ENCODE results near the gene NDE1. TPM values are rescaled to one million over a fixed set of nuclear protein-coding genes. Genes with fewer than 3 reads are reported as not detected.
"Not testable (repeated sequence)": the region's sequence is repeated elsewhere in the genome, so short reads cannot be mapped to it uniquely, and the experiment has no call there.

Gene NDE1
- total RNA-seq, 1 donor from 2014 or later: 55.0 TPM

DNA sequence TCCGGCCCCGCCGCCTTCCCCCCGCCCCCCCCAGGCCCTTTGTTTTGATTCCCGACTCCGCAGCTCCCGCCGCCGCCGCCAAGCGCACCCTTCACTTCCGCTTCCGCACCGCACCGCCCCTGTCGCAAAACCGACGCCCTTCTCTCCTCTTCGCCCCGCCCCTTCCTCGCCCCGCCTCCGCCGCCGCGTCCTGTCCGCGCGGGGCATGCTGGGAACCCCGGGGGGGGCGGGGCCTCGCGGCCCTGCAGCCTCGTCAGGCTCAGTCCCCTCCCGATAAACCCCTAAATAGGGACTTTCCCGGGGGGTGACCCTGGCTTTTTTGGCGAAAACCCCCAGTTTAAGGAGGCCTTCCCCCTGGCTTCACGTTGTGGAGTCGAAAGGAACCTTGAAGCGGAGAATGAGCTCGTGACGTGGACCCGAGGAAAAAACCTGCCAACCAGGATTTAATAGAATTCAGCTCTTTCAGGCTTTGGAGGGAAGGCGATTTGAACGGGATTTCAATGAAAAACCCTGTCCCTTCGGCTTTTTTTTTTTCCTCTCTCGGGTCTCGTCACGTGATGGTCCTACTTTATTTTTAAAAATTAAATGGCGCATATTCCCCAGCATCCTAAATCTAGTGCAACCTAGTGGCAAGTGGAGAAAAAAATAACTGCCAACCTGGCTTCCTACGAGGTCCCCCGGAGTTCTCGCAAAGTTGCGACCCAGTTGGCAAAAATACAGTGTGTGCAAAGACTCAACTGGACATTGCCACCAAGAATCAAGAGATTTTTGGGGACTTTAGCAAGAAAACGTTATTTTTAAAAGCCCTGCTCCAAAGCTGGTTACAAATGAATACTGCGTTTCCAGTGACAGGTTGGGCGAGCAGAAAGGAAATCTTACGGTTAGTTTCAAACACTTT, 6.7 kb upstream of the NDE1 start, which contains the start of gene MARF1:
TSS of gene MARF1 (minus strand) at position 107 of the 898 bp plus-strand sequence. CDS start 3,921 bp downstream, outside the sequence.
- H3K36me3 ChIP-seq: peaks cover 0 to 9% of the 10 kb centered on the region in 2 donors
- TF ChIP-seq POLR2AphosphoS5 (IDR thresholded peaks at IDR 0.05; ENCODE audit: insufficient read depth in 1 of 2, low read depth in 1 of 2) (peak; percentile 84 to 100), CTCF (IDR thresholded peaks at IDR 0.05) (peak in 1 of 3 experiments; percentile 38), POLR2A (IDR thresholded peaks at IDR 0.05) (peak; percentile 54 to 100)
- intact Hi-C loops (cut with DNase I): no loop called here
- no peak for DNase-seq (ENCODE audit: extremely low spot score in 2 of 2)
- peaks cover 30% of the 10 kb centered on the region for H3K4me1 ChIP-seq
- peak within 1 kb of the TSS; percentile 67 to 82 for H3K4me3 ChIP-seq
- H3K9me3 ChIP-seq: no peaks in the 10 kb centered on the region
- H3K27ac ChIP-seq: peak within 1 kb of the TSS; percentile 99
- H3K27me3 ChIP-seq: no peaks in the 10 kb centered on the region

GRCh38 chr16:15643946-15644250, 6.1 kb upstream of the NDE1 start:
- Histone ChIP-seq H3K9me3 (no peaks in the 10 kb centered on the region), H3K4me1 (peaks cover 30% of the 10 kb centered on the region), H3K4me3 (peak overlapping the region; percentile 67 to 82), H3K27ac (peak overlapping the region; percentile 99), H3K27me3 (no peaks in the 10 kb centered on the region), H3K36me3 (peaks cover 0 to 3% of the 10 kb centered on the region in 2 donors)
- intact Hi-C loops (cut with DNase I): no loop called here
- DNase-seq (ENCODE audit: extremely low spot score in 2 of 2): no peak
- TF ChIP-seq POLR2AphosphoS5 (IDR thresholded peaks at IDR 0.05; ENCODE audit: insufficient read depth in 1 of 2, low read depth in 1 of 2) (no peak), POLR2A (IDR thresholded peaks at IDR 0.05) (no peak), CTCF (IDR thresholded peaks at IDR 0.05) (no peak)

GRCh38 chr16:15644267-15644961, 5.6 kb upstream of the NDE1 start:
- TF ChIP-seq POLR2A (IDR thresholded peaks at IDR 0.05) (no peak), CTCF (IDR thresholded peaks at IDR 0.05) (no peak), POLR2AphosphoS5 (IDR thresholded peaks at IDR 0.05; ENCODE audit: insufficient read depth in 1 of 2, low read depth in 1 of 2) (peak in 1 of 2 donors; percentile 69)
- Histone ChIP-seq H3K4me3 (no peak overlapping the region), H3K9me3 (no peaks in the 10 kb centered on the region), H3K36me3 (no peaks in the 10 kb centered on the region), H3K27me3 (no peaks in the 10 kb centered on the region), H3K4me1 (peaks cover 31% of the 10 kb centered on the region), H3K27ac (peak overlapping the region; percentile 99)
- DNase-seq (ENCODE audit: extremely low spot score in 2 of 2): no peak
- intact Hi-C loops (cut with DNase I): no loop called here

DNA sequence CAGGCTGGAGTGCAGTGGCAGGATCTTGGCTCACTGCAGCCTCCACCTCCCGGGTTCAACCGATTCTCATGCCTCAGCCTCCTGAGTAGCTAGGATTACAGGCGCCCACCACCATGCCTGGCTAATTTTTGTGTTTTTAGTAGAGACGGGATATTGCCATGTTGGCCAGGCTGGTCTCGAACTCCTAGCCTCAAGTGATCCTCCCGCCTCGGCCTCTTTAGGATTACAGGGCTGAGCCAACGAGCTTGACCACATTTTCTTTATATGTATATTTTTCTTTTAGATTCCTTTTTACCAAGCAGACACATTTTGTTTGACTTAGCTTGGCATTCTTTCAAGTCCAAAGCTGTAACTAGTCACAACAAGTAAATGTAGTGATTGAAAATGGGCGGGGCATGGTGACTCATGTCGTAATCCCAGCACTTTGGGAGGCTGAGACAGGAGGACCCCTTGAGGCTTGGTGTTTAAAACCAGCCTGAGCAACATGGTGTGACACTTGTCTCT, 5.0 kb upstream of the NDE1 start:
- H3K9me3 ChIP-seq; H3K27me3 ChIP-seq; H3K4me3 ChIP-seq; intact Hi-C loops (cut with DNase I); H3K36me3 ChIP-seq; DNase-seq (ENCODE audit: extremely low spot score in 2 of 2): not testable (repeated sequence)
- peak overlapping the region; percentile 99 for H3K27ac ChIP-seq
- H3K4me1 ChIP-seq: peaks cover 36% of the 10 kb centered on the region

GRCh38 chr16:15646557-15647293, 3.3 kb upstream of the NDE1 start:
- intact Hi-C loops (cut with DNase I); H3K9me3 ChIP-seq; DNase-seq (ENCODE audit: extremely low spot score in 2 of 2); H3K36me3 ChIP-seq; H3K27ac ChIP-seq; H3K27me3 ChIP-seq; H3K4me3 ChIP-seq: not testable (repeated sequence)
- H3K4me1 ChIP-seq: peaks cover 30% of the 10 kb centered on the region
